K562 (cell line): ENCODE measurements around the gene MBD1. TPM values are rescaled to one million over a fixed set of nuclear protein-coding genes. Genes with fewer than 3 reads are reported as not detected.

ENCODE experiments used
- ARNT ChIP-seq, 2 experiments: fragments of 450-650 bp; IDR thresholded peaks; 2 replicates each; pipeline ENCODE4 v1.6.1; 2016; ENCODE audit warnings: mild to moderate bottlenecking in 1 of 2
- E2F1 ChIP-seq: sonication (generic); formaldehyde crosslinking; IDR thresholded peaks from 2 replicates; pipeline ENCODE4 v1.8.1; 2023; ENCODE audit warnings: mild to moderate bottlenecking, missing genetic modification reagents, moderate library complexity
- GATA2 ChIP-seq: sonication (generic); formaldehyde crosslinking; IDR thresholded peaks from 2 replicates; pipeline ENCODE4 v1.4.0; 2020; ENCODE audit warnings: mild to moderate bottlenecking, missing genetic modification reagents
- GMEB1 ChIP-seq: fragments of 250-450 bp; sonication (Bioruptor Pico); IDR thresholded peaks from 2 replicates; pipeline ENCODE4 v1.4.0; 2020; ENCODE audit warnings: mild to moderate bottlenecking
- GTF2F1 ChIP-seq: IDR thresholded peaks from 2 replicates; pipeline ENCODE4 v1.6.1; 2011; ENCODE audit warnings: low read depth, low read length, improper control_type of control experiment
- MAFG ChIP-seq: fragments of 450-650 bp; conservative IDR thresholded peaks from 2 replicates; pipeline ENCODE4 v1.6.1; 2016; ENCODE audit warnings: missing genetic modification characterization, missing compliant biosample characterization
- MYC ChIP-seq, 2 experiments: fragments of 250-450 bp in 1 of 2; sonication (Bioruptor Pico) in 1 of 2; IDR thresholded peaks; 2 replicates each; pipeline versions ENCODE4 v1.5.1 to v1.6.1; 2012 to 2021; ENCODE audit warnings: low read depth in 2 of 2, borderline replicate concordance in 1 of 2, improper control_type of control experiment in 1 of 2, low read length in 1 of 2, mild to moderate bottlenecking in 1 of 2, moderate library complexity in 1 of 2
- NFIC ChIP-seq: fragments of 450-650 bp; IDR thresholded peaks from 2 replicates; pipeline ENCODE4 v1.6.1; 2017; ENCODE audit warnings: mild to moderate bottlenecking, inconsistent platforms
- PHB ChIP-seq: fragments of 250-450 bp; sonication (Bioruptor Pico); IDR thresholded peaks from 2 replicates; pipeline ENCODE4 v1.5.0; 2021
- POLR2G ChIP-seq: fragments of 200-400 bp; formaldehyde crosslinking; IDR thresholded peaks from 2 replicates; pipeline ENCODE4 v1.6.1; 2017; ENCODE audit warnings: low read depth, mild to moderate bottlenecking, antibody characterized with exemption, low read length, moderate library complexity
- SMAD3 ChIP-seq: fragments of 450-650 bp; formaldehyde crosslinking; conservative IDR thresholded peaks from 2 replicates; pipeline ENCODE4 v1.4.0; 2020; ENCODE audit warnings: mild to moderate bottlenecking
- TEAD1 ChIP-seq, 2 experiments: fragments of 450-650 bp in 1 of 2; sonication (generic) in 1 of 2; formaldehyde crosslinking; IDR thresholded peaks; 2 replicates each; pipeline versions ENCODE4 v1.4.0 to v1.8.0; 2020 to 2022; ENCODE audit warnings: mild to moderate bottlenecking in 2 of 2, missing genetic modification reagents in 1 of 2
- TOE1 ChIP-seq, 2 experiments: fragments of 450-650 bp in 1 of 2; sonication (generic) in 1 of 2; formaldehyde crosslinking in 1 of 2; IDR thresholded peaks; 2 replicates each; pipeline versions ENCODE4 v1.7.1 to v1.8.0; 2016 to 2022; ENCODE audit warnings: borderline replicate concordance in 2 of 2, mild to moderate bottlenecking in 2 of 2, antibody characterized with exemption in 1 of 2, inconsistent platforms in 1 of 2, low read depth in 1 of 2, missing genetic modification reagents in 1 of 2, moderate library complexity in 1 of 2
- ZFP36 ChIP-seq: fragments of 150-350 bp; IDR thresholded peaks from 2 replicates; pipeline ENCODE4 v1.6.1; 2018; ENCODE audit warnings: low read length, low read depth; ENCODE audit not compliant: partially characterized antibody
- ZNF707 ChIP-seq: fragments of 250-450 bp; sonication (Bioruptor Pico); conservative IDR thresholded peaks from 2 replicates; pipeline ENCODE4 v1.8.0; 2022; ENCODE audit warnings: inconsistent platforms, mild to moderate bottlenecking, moderate library complexity
- polyA plus RNA-seq, 8 experiments: library from polyadenylated mRNA; depleted of rRNA in 4 of 8; stranded (reverse) in 5 of 8; unstranded in 3 of 8; fragments of >200 nt; fragmentation: Nextera tagmentation in 2 of 8; fragmentation: Illumina TruSeq in 1 of 8; extraction: Ambion mirVana in 2 of 8; extraction: Trizol in 1 of 8; gene quantifications; 2 replicates each; pipeline versions ENCODE4 v1.2.1 to v1.2.3, GENCODE V29; 2011 to 2014; ENCODE audit warnings: inconsistent platforms in 1 of 8, missing spikeins in 1 of 8
- total RNA-seq, 7 experiments: library from RNA; depleted of rRNA in 6 of 7; stranded (reverse); fragments of >200 nt in 6 of 7; fragmentation: Illumina TruSeq in 2 of 7; extraction: Trizol in 2 of 7; gene quantifications; 2 replicates each; pipeline versions ENCODE4 v1.2.1 to v1.2.3, GENCODE V29; 2011 to 2021; ENCODE audit warnings: low replicate concordance in 1 of 7
- TF ChIP-seq, protein P1 (sequence below): fragments of 200-400 bp; formaldehyde crosslinking; IDR thresholded peaks from 2 replicates; pipeline ENCODE4 v1.6.1; 2017; ENCODE audit warnings: mild to moderate bottlenecking, low read depth, low read length, moderate library complexity
- TF ChIP-seq, protein P2 (sequence below): fragments of 450-650 bp; IDR thresholded peaks from 2 replicates; pipeline ENCODE4 v1.7.0; 2016; ENCODE audit warnings: borderline replicate concordance
- TF ChIP-seq, protein P3 (sequence below): sonication (generic); formaldehyde crosslinking; IDR thresholded peaks from 2 replicates; pipeline ENCODE4 v1.9.0; 2022; ENCODE audit warnings: mild to moderate bottlenecking, missing genetic modification reagents

The MBD1 gene
- total and polyA plus RNA-seq, 9 of the 15 experiments (the other 6 are each of a cell fraction or from before 2014, with no cell fraction given), result 3.0 to 59.7 (median 31.7) TPM

DNA sequence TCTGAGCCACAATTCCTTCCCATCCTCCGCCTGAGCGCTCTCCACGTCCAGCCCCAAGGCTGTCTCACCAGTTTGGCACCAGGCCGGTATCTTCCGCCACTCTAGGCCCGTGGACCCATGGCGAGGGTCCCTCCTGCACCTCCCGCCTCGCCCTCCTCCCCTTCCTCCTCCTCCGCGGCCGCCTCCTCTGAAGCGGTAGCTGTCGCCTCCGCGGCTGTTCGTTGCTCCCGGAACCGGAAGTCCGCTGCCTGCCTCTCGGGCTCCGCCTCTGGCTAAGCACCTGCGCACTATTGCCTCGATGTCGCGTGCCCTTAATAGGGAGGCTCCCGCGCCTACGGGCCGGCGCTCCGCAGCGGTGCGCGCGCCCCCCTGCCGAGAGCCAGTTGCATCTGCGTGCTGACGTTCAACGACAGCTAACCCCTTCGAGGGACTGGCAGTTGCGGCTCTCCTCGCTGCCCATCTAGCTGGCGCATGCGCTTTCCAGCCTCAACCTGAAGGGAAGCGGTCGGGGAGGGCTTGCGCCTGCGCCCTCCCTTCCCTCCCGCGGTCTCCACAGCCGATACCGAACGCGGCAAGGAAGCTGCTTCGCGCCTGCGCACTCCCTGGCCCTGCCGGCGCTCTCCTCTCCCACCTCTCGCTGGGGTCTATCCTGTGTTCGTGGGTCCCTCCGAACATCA is at the start of gene MBD1 (continued):
- TF ChIP-seq PHB (CRISPR knock-in tag) (no peak), POLR2G (peak; percentile 97), ARNT (IDR thresholded peaks at IDR 0.05) (no peak), GTF2F1 (no peak), MAFG (tag) (no peak), SMAD3 (CRISPR knock-in tag) (no peak), GMEB1 (peak; percentile 83), NFIC (peak; percentile 34; the same call in 1 of the 2 replicates), ZFP36 (no peak), MYC (IDR thresholded peaks at IDR 0.05; ENCODE audit: low read depth, low read length) (peak; percentile 88), MYC (CRISPR knock-in tag; IDR thresholded peaks at IDR 0.05; ENCODE audit: borderline replicate concordance, low read depth) (no peak), E2F1 (no peak), TOE1 (IDR thresholded peaks at IDR 0.05; ENCODE audit: borderline replicate concordance) (no peak), TOE1 (CRISPR knock-in tag; IDR thresholded peaks at IDR 0.05; ENCODE audit: borderline replicate concordance, low read depth) (no peak), TEAD1 (CRISPR knock-in tag; IDR thresholded peaks at IDR 0.05) (peak in 1 of 2 experiments; percentile 68; a peak in 1 of 4 replicates), GATA2 (CRISPR knock-in tag) (no peak), ZNF707 (CRISPR knock-in tag) (no peak)
- TF ChIP-seq, protein P1, sequence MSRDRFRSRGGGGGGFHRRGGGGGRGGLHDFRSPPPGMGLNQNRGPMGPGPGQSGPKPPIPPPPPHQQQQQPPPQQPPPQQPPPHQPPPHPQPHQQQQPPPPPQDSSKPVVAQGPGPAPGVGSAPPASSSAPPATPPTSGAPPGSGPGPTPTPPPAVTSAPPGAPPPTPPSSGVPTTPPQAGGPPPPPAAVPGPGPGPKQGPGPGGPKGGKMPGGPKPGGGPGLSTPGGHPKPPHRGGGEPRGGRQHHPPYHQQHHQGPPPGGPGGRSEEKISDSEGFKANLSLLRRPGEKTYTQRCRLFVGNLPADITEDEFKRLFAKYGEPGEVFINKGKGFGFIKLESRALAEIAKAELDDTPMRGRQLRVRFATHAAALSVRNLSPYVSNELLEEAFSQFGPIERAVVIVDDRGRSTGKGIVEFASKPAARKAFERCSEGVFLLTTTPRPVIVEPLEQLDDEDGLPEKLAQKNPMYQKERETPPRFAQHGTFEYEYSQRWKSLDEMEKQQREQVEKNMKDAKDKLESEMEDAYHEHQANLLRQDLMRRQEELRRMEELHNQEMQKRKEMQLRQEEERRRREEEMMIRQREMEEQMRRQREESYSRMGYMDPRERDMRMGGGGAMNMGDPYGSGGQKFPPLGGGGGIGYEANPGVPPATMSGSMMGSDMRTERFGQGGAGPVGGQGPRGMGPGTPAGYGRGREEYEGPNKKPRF, result no peak
- TF ChIP-seq, protein P2, sequence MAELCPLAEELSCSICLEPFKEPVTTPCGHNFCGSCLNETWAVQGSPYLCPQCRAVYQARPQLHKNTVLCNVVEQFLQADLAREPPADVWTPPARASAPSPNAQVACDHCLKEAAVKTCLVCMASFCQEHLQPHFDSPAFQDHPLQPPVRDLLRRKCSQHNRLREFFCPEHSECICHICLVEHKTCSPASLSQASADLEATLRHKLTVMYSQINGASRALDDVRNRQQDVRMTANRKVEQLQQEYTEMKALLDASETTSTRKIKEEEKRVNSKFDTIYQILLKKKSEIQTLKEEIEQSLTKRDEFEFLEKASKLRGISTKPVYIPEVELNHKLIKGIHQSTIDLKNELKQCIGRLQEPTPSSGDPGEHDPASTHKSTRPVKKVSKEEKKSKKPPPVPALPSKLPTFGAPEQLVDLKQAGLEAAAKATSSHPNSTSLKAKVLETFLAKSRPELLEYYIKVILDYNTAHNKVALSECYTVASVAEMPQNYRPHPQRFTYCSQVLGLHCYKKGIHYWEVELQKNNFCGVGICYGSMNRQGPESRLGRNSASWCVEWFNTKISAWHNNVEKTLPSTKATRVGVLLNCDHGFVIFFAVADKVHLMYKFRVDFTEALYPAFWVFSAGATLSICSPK, result no peak
- TF ChIP-seq, protein P3, sequence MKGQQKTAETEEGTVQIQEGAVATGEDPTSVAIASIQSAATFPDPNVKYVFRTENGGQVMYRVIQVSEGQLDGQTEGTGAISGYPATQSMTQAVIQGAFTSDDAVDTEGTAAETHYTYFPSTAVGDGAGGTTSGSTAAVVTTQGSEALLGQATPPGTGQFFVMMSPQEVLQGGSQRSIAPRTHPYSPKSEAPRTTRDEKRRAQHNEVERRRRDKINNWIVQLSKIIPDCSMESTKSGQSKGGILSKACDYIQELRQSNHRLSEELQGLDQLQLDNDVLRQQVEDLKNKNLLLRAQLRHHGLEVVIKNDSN (CRISPR knock-in tag), result peak; percentile 54
